ENCODE measurements around the gene ANKFN1. TPM values are rescaled to one million over a fixed set of nuclear protein-coding genes. Genes with fewer than 3 reads are reported as not detected.

ANKFN1 gene
- total and polyA plus RNA-seq, 10 of the 15 experiments (the other 5 are each of a cell fraction or from before 2014, with no cell fraction given) = 0.19 TPM; not detected in 9

DNA sequence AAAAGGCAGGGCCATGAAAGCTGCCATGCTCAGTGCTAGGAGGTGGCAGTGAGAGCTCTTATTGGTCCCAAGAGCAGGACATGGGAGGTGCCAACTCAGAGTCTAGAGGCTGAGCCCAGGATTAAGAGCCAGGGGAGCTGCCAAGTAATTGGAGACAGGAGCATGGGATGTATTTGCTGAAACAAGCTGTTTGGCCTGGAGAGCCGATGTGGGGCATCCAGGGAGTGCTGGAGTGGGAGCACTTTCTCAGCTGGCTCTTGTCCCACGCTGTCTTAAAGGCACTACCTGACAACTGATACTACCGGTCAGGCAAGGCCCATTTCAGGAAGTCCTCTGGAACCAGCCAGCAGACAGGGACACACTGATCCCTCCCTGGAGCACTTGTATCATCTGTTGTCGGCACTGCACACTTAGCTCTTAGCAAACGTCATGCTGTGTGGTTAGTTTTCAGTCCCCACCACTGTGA, 19.3 kb downstream of the ANKFN1 start:
- Histone ChIP-seq H3K4me3 (no peak overlapping the region), H3K36me3 (ENCODE audit: control insufficient read depth in 2 of 2, insufficient read depth in 2 of 2, low read length in 1 of 2) (no peaks in the 10 kb centered on the region), H3K4me2 (ENCODE audit: control insufficient read depth, insufficient read depth) (no peak overlapping the region), H3K4me1 (ENCODE audit: control insufficient read depth, insufficient read depth, low read length) (no peaks in the 10 kb centered on the region), H4K20me1 (ENCODE audit: control insufficient read depth, insufficient read depth) (no peaks in the 10 kb centered on the region), H3K27ac (ENCODE audit: control insufficient read depth, insufficient read depth) (no peak overlapping the region), H2AFZ (ENCODE audit: control insufficient read depth, low read depth, low read length) (no peak overlapping the region), H3K27me3 (replicated peaks in 1 of 2; ENCODE audit: control insufficient read depth in 2 of 2, insufficient read depth in 2 of 2, low read length in 1 of 2) (no peaks in the 10 kb centered on the region), H3K9ac (ENCODE audit: control insufficient read depth, insufficient read depth, low read length) (no peak overlapping the region), H3K79me2 (ENCODE audit: control insufficient read depth, insufficient read depth, low read length) (no peaks in the 10 kb centered on the region), H3K9me3 (replicated peaks; ENCODE audit: control insufficient read depth, insufficient read depth, low read length) (no peaks in the 10 kb centered on the region)
- intact Hi-C loops (cut with micrococcal nuclease; ENCODE audit: unreplicated experiment) = no loop called here
- no peak for TF ChIP-seq NR2C2 (IDR thresholded peaks at IDR 0.05; ENCODE audit: borderline replicate concordance, control insufficient read depth, insufficient read length, low read depth)
- no peak for TF ChIP-seq ZNF687 (IDR thresholded peaks at IDR 0.05)
- TF ChIP-seq ESRRA (IDR thresholded peaks at IDR 0.05; ENCODE audit: low read length) = no peak
- no peak for TF ChIP-seq HDAC2 (IDR thresholded peaks at IDR 0.05)
- TF ChIP-seq PBX3 (IDR thresholded peaks at IDR 0.05; ENCODE audit: insufficient replicate concordance, low read depth, low read length) = no peak
- TF ChIP-seq POLR2A (IDR thresholded peaks at IDR 0.05; ENCODE audit: low read depth, low read length) = no peak
- no peak for TF ChIP-seq SRF (IDR thresholded peaks at IDR 0.05; ENCODE audit: low read depth in 2 of 2, low read length in 2 of 2)
- no peak for TF ChIP-seq RAD21 (IDR thresholded peaks at IDR 0.05; ENCODE audit: insufficient read depth, low read depth, low read length)
- BruUV-seq (replicated peaks) = no TSS peak
- POLR2A ChIA-PET = no interaction called here
- FAIRE-seq (no peak), ATAC-seq (no peak), DNase-seq (ENCODE audit: low read depth, low spot score) (no peak)
- CTCF ChIA-PET = interaction anchor here (1.2 kb wide), 1 partner anchor 45 kb away, joined by 3 read pairs; no protein-coding TSS in a partner anchor
- in situ Hi-C loops (cut with MboI) = no loop called here
- SMC1A ChIA-PET (ENCODE audit: uncharacterized antibody, unreplicated experiment) = no interaction called here
- RAD21 ChIA-PET (ENCODE audit: unreplicated experiment) = no interaction called here
- WGBS (ENCODE audit: insufficient coverage, insufficient replicate concordance, low lambda C conversion rate, missing lambda C conversion rate) = 1% methylated on average over 5 of the region's 5 CpGs
